WTC11 (cell line): ENCODE measurements around the gene FAR2. TPM values are rescaled to one million over a fixed set of nuclear protein-coding genes. Genes with fewer than 3 reads are reported as not detected.

Experiments used
- ATAC-seq: fragments of 200-7000 bp; cut with Tn5 transposase; 2 replicates; pipeline ENCODE4 v1.10.0; 2021; ENCODE audit warnings: mild to moderate bottlenecking, moderate library complexity
- CTCF ChIA-PET: fragments of 300-600 bp; sonication (Branson Sonifier 250); formaldehyde crosslinking; loops from one replicate; lab custom pipeline; 2021; ENCODE audit warnings: antibody characterized with exemption; lab: Charles Lee
- POLR2A ChIA-PET: fragments of 350-600 bp; sonication (Branson Sonifier 250); formaldehyde crosslinking; loops from one replicate; lab custom pipeline; 2021; ENCODE audit warnings: antibody characterized with exemption; lab: Charles Lee
- DNase-seq: peaks from one replicate; pipeline ENCODE4 v3.0.0; 2021; ENCODE audit warnings: low spot score
- H3K27ac Mint-ChIP-seq: 2 replicates; pipeline ENCODE4 v1.8.0; 2021; ENCODE audit warnings: mixed read lengths
- H3K27me3 Mint-ChIP-seq: 2 replicates; pipeline ENCODE4 v1.8.0; 2021; ENCODE audit warnings: low read depth, mild to moderate bottlenecking, moderate library complexity, mixed read lengths
- H3K36me3 Mint-ChIP-seq: 2 replicates; pipeline ENCODE4 v1.8.0; 2021; ENCODE audit warnings: mixed read lengths
- H3K4me1 Mint-ChIP-seq: 2 replicates; pipeline ENCODE4 v1.8.0; 2022; ENCODE audit warnings: mixed read lengths
- H3K4me3 Mint-ChIP-seq: 2 replicates; pipeline ENCODE4 v1.8.0; 2021; ENCODE audit warnings: mild to moderate bottlenecking, moderate library complexity, mixed read lengths
- H3K9me3 Mint-ChIP-seq: 2 replicates; pipeline ENCODE4 v1.8.0; 2021; ENCODE audit warnings: mixed read lengths
- AR ChIP-seq: fragments of 250-450 bp; sonication (Bioruptor Pico); IDR thresholded peaks from 2 replicates; pipeline ENCODE4 v1.9.0; 2021; ENCODE audit warnings: mild to moderate bottlenecking
- ARID4B ChIP-seq: sonication (generic); formaldehyde crosslinking; IDR thresholded peaks from 2 replicates; pipeline ENCODE4 v1.8.0; 2023; ENCODE audit warnings: missing genetic modification reagents, mild to moderate bottlenecking, borderline replicate concordance
- CREB1 ChIP-seq: sonication (generic); formaldehyde crosslinking; IDR thresholded peaks from 2 replicates; pipeline ENCODE4 v1.8.0; 2023; ENCODE audit warnings: mild to moderate bottlenecking, missing genetic modification reagents
- CREM ChIP-seq: sonication (generic); formaldehyde crosslinking; IDR thresholded peaks from 2 replicates; pipeline ENCODE4 v1.8.1; 2022; ENCODE audit warnings: mild to moderate bottlenecking, missing genetic modification reagents, moderate library complexity
- E2F1 ChIP-seq: sonication (generic); formaldehyde crosslinking; IDR thresholded peaks from 2 replicates; pipeline ENCODE4 v1.8.0; 2022; ENCODE audit warnings: mild to moderate bottlenecking, missing genetic modification reagents
- E2F5 ChIP-seq: sonication (generic); formaldehyde crosslinking; IDR thresholded peaks from 2 replicates; pipeline ENCODE4 v1.8.1; 2022; ENCODE audit warnings: mild to moderate bottlenecking, moderate library complexity, missing genetic modification reagents
- ELF4 ChIP-seq: sonication (generic); formaldehyde crosslinking; IDR thresholded peaks from 2 replicates; pipeline ENCODE4 v1.8.1; 2022; ENCODE audit warnings: low read depth, mild to moderate bottlenecking, moderate library complexity, missing genetic modification reagents
- FOXJ3 ChIP-seq: sonication (generic); formaldehyde crosslinking; IDR thresholded peaks from 2 replicates; pipeline ENCODE4 v1.9.0; 2021; ENCODE audit warnings: missing genetic modification reagents, mild to moderate bottlenecking, borderline replicate concordance
- HMGA2 ChIP-seq: fragments of 250-450 bp; sonication (Bioruptor Pico); IDR thresholded peaks from 2 replicates; pipeline ENCODE4 v1.4.0; 2021; ENCODE audit warnings: mild to moderate bottlenecking, moderate library complexity
- MAX ChIP-seq: sonication (generic); formaldehyde crosslinking; IDR thresholded peaks from 2 replicates; pipeline ENCODE4 v1.8.0; 2022; ENCODE audit warnings: mild to moderate bottlenecking, missing genetic modification reagents
- NFE2L1 ChIP-seq: sonication (generic); formaldehyde crosslinking; IDR thresholded peaks from 2 replicates; pipeline ENCODE4 v1.8.1; 2023; ENCODE audit warnings: missing genetic modification reagents
- NR3C1 ChIP-seq: sonication (generic); formaldehyde crosslinking; conservative IDR thresholded peaks from 2 replicates; pipeline ENCODE4 v1.8.1; 2023; ENCODE audit warnings: low read depth, mild to moderate bottlenecking, missing genetic modification reagents
- RELA ChIP-seq: sonication (generic); formaldehyde crosslinking; IDR thresholded peaks from 2 replicates; pipeline ENCODE4 v1.8.1; 2022; ENCODE audit warnings: missing genetic modification reagents, mild to moderate bottlenecking, borderline replicate concordance
- RORB ChIP-seq: fragments of 250-450 bp; sonication (Bioruptor Pico); IDR thresholded peaks from 2 replicates; pipeline ENCODE4 v1.9.0; 2021; ENCODE audit warnings: mild to moderate bottlenecking
- SMAD3 ChIP-seq: sonication (generic); formaldehyde crosslinking; IDR thresholded peaks from 2 replicates; pipeline ENCODE4 v1.8.0; 2022; ENCODE audit warnings: missing genetic modification reagents, mild to moderate bottlenecking, borderline replicate concordance
- SOX15 ChIP-seq: fragments of 250-450 bp; sonication (Bioruptor Pico); IDR thresholded peaks from 2 replicates; pipeline ENCODE4 v1.9.0; 2021; ENCODE audit warnings: mild to moderate bottlenecking
- SP1 ChIP-seq: sonication (generic); formaldehyde crosslinking; conservative IDR thresholded peaks from 2 replicates; pipeline ENCODE4 v1.8.1; 2022; ENCODE audit warnings: missing genetic modification reagents
- TEAD1 ChIP-seq: sonication (generic); formaldehyde crosslinking; IDR thresholded peaks from 2 replicates; pipeline ENCODE4 v1.8.0; 2022; ENCODE audit warnings: mild to moderate bottlenecking, missing genetic modification reagents
- ZBTB21 ChIP-seq: sonication (generic); formaldehyde crosslinking; IDR thresholded peaks from 2 replicates; pipeline ENCODE4 v1.8.1; 2023; ENCODE audit warnings: mild to moderate bottlenecking, missing genetic modification reagents, borderline replicate concordance
- ZBTB43 ChIP-seq: sonication (generic); formaldehyde crosslinking; IDR thresholded peaks from 2 replicates; pipeline ENCODE4 v1.8.1; 2023; ENCODE audit warnings: mild to moderate bottlenecking, missing genetic modification reagents
- ZNF317 ChIP-seq: sonication (generic); formaldehyde crosslinking; IDR thresholded peaks from 2 replicates; pipeline ENCODE4 v1.8.1; 2023; ENCODE audit warnings: low read depth, mild to moderate bottlenecking, moderate library complexity, missing genetic modification reagents, borderline replicate concordance
- ZNF396 ChIP-seq: fragments of 250-450 bp; sonication (Bioruptor Pico); IDR thresholded peaks from 2 replicates; pipeline ENCODE4 v1.8.0; 2021; ENCODE audit warnings: mild to moderate bottlenecking, moderate library complexity, borderline replicate concordance
- total RNA-seq: library from RNA; stranded (reverse); gene quantifications from 3 replicates; pipeline ENCODE4 v1.2.3, GENCODE V29; 2021

The FAR2 gene
- total RNA-seq, 1 experiment from 2014 or later: 20.0 TPM

- TF ChIP-seq E2F1 (CRISPR knock-in tag): peak; percentile 60; the same call in 1 of the 2 replicates
- TF ChIP-seq NFE2L1: no peak
- peak; percentile 62; the same call in 1 of the 2 replicates for TF ChIP-seq SMAD3 (CRISPR knock-in tag)
- 0 out of 2 replicates have a peak, but pooled peaks have one; percentile 8 for TF ChIP-seq ZNF317 (CRISPR knock-in tag)
- no peak for TF ChIP-seq AR (CRISPR knock-in tag)
- TF ChIP-seq ARID4B (CRISPR knock-in tag): no peak
These were observed at the start of gene FAR2 (continued) for GRCh38 chr12:29148911-29149690.

- Mint-ChIP-seq H3K9me3 (peaks cover 14% of the 10 kb centered on the region), H3K4me1 (no peaks in the 10 kb centered on the region), H3K27me3 (no peaks in the 10 kb centered on the region; the same call in 1 of the 2 replicates), H3K4me3 (no peak overlapping the region), H3K27ac (no peak overlapping the region), H3K36me3 (peaks cover 2% of the 10 kb centered on the region; the same call in 1 of the 2 replicates)
- POLR2A ChIA-PET: no interaction called here
- CTCF ChIA-PET: no interaction called here
- ATAC-seq (no peak), DNase-seq (no peak)
- TF ChIP-seq ZNF317 (CRISPR knock-in tag) (no peak), HMGA2 (CRISPR knock-in tag) (peak; percentile 68; the same call in 1 of the 2 replicates), ZBTB43 (no peak), ZNF396 (CRISPR knock-in tag) (no peak)
- TF ChIP-seq, all 79 proteins: peak for 1
These were observed 46.3 kb upstream of the FAR2 start for GRCh38 chr12:29102741-29103140.

- Mint-ChIP-seq H3K27ac (no peak overlapping the region), H3K4me3 (no peak overlapping the region), H3K9me3 (peaks cover 10% of the 10 kb centered on the region), H3K27me3 (no peaks in the 10 kb centered on the region; the same call in 1 of the 2 replicates)
- CTCF ChIA-PET: no interaction called here
- no peak for ATAC-seq
- POLR2A ChIA-PET: no interaction called here
- no peak for TF ChIP-seq RELA (CRISPR knock-in tag)
- TF ChIP-seq NR3C1 (CRISPR knock-in tag): no peak
- no peak for TF ChIP-seq MAX (CRISPR knock-in tag)
- TF ChIP-seq SP1: no peak
- no peak for TF ChIP-seq SOX15
- TF ChIP-seq RORB (CRISPR knock-in tag): no peak
- TF ChIP-seq CREB1 (CRISPR knock-in tag): no peak
- no peak for TF ChIP-seq ZBTB21
- no peak for TF ChIP-seq FOXJ3 (CRISPR knock-in tag)
- no peak for TF ChIP-seq CREM (CRISPR knock-in tag)
- TF ChIP-seq ELF4: no peak
- no peak for TF ChIP-seq TEAD1 (CRISPR knock-in tag)
- no peak for TF ChIP-seq E2F5
- TF ChIP-seq, all 79 proteins: peak for 0
- Mint-ChIP-seq H3K36me3 (peaks cover 2% of the 10 kb centered on the region; the same call in 1 of the 2 replicates), H3K4me1 (no peaks in the 10 kb centered on the region)
- DNase-seq: no peak
These were observed 45.5 kb upstream of the FAR2 start for GRCh38 chr12:29103539-29103974.
